Lower leg skin (tissue), 3 donors: ENCODE data around the gene PRPF19.

Experiments
- POLR2A ChIP-seq, 2 donors: fragments of 450-650 bp; IDR thresholded peaks; one replicate each; pipeline ENCODE4 v1.6.1; 2016 to 2017; ENCODE audit warnings: antibody characterized with exemption in 2 of 2, mild to moderate bottlenecking in 1 of 2, moderate library complexity in 1 of 2
- TF ChIP-seq, protein P1 (sequence below), 3 donors: fragments of 450-650 bp; IDR thresholded peaks; one replicate each; pipeline ENCODE4 v1.5.1; 2016; ENCODE audit warnings: antibody characterized with exemption in 3 of 3, mild to moderate bottlenecking in 3 of 3, moderate library complexity in 2 of 3

DNA sequence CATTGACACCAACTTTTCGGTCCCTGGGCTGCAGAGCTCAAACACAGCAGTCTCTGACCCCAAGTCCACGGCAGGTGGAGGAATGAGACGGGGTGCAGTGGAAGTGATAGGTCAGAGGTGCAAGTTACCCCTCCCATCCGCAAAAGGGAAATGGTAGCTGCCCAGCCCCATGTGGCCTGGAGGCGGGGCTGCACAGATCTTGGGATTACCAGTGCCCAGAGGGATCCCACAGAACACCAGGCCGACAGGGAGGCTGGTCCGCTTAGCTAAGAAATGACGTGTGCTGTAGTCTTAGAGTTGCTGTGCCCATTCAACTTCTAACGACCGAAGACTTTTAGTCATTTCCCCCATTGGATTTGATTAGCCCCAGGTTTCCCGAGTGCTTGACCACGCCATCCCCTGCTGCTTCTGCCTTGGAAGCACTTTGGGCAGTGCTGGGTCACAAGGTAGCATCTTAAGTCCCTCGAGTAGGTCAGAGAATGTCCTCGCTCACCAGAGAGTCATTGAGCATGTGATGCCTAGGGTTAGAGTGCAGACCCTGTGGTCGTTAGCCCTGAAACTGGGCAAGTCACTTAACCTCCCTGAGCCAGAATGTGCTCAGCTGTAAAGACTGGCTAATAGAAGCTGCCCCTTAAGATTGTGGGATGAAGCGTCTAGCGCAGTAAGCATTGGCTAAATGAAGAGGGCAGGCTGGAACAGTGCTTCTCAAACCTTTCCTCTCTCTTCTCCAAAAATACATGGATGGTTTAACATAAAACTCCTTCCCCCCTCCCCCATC lies 54.9 kb downstream of the PRPF19 start:
- TF ChIP-seq POLR2A (IDR thresholded peaks at IDR 0.05) = no peak
- TF ChIP-seq, protein P1, sequence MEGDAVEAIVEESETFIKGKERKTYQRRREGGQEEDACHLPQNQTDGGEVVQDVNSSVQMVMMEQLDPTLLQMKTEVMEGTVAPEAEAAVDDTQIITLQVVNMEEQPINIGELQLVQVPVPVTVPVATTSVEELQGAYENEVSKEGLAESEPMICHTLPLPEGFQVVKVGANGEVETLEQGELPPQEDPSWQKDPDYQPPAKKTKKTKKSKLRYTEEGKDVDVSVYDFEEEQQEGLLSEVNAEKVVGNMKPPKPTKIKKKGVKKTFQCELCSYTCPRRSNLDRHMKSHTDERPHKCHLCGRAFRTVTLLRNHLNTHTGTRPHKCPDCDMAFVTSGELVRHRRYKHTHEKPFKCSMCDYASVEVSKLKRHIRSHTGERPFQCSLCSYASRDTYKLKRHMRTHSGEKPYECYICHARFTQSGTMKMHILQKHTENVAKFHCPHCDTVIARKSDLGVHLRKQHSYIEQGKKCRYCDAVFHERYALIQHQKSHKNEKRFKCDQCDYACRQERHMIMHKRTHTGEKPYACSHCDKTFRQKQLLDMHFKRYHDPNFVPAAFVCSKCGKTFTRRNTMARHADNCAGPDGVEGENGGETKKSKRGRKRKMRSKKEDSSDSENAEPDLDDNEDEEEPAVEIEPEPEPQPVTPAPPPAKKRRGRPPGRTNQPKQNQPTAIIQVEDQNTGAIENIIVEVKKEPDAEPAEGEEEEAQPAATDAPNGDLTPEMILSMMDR (IDR thresholded peaks at IDR 0.05) = no peak
